Endothelial cell of umbilical vein (primary cell): ENCODE results near the gene EEF1A1. TPM values are rescaled to one million over a fixed set of nuclear protein-coding genes. Genes with fewer than 3 reads are reported as not detected.

ENCODE experiments used
- BruUV-seq: library from RNA; stranded (reverse); fragments of 400-500 nt; replicated peaks from 2 replicates; lab custom pipeline; 2021; lab: Mats Ljungman, UMichigan
- CTCF ChIA-PET: fragments of 300-600, 350-600 bp; sonication (Branson Sonifier 250); formaldehyde crosslinking; loops from one replicate; lab custom pipeline; 2021; ENCODE audit warnings: antibody characterized with exemption, inconsistent platforms; lab: Charles Lee
- POLR2A ChIA-PET: fragments of 300-600, 350-600 bp; sonication (Branson Sonifier 250); formaldehyde crosslinking; loops from one replicate; lab custom pipeline; 2021; ENCODE audit warnings: antibody characterized with exemption, inconsistent platforms; lab: Charles Lee
- DNase-seq: peaks from one replicate; pipeline ENCODE4 v3.0.0-alpha.2; 2011; ENCODE audit warnings: low read depth, low spot score
- FAIRE-seq: peaks from 2 replicates; lab custom pipeline; 2011; peaks lifted over from hg19 to GRCh38; lab: Jason Lieb, UNC
- H2AFZ ChIP-seq: 2 replicates; pipeline ENCODE4 v1.6.0; 2012; ENCODE audit warnings: low read depth, low read length, control low read depth, inconsistent platforms
- H3K27ac ChIP-seq: 2 replicates; pipeline ENCODE4 v1.5.1; 2011; ENCODE audit warnings: low read depth, mild to moderate bottlenecking, control low read depth, low read length, moderate library complexity; ENCODE audit not compliant: insufficient read depth
- H3K27me3 ChIP-seq, 2 experiments: 2 replicates each; pipeline versions ENCODE4 v1.6.0 to v1.6.1; 2011; ENCODE audit warnings: low read length in 2 of 2, mixed read lengths in 1 of 2; ENCODE audit not compliant: control insufficient read depth in 2 of 2, insufficient read depth in 2 of 2
- H3K36me3 ChIP-seq, 2 experiments: 2 replicates in 1 of 2; 3 replicates in 1 of 2; pipeline ENCODE4 v1.5.1; 2011; ENCODE audit warnings: low read length in 2 of 2, mild to moderate bottlenecking in 1 of 2, moderate library complexity in 1 of 2; ENCODE audit not compliant: control insufficient read depth in 2 of 2, insufficient read depth in 2 of 2; ENCODE audit errors: extremely low read depth in 1 of 2
- H3K4me1 ChIP-seq: 3 replicates; pipeline ENCODE4 v1.5.1; 2011; ENCODE audit warnings: mild to moderate bottlenecking, low read length; ENCODE audit not compliant: control insufficient read depth, insufficient read depth; ENCODE audit errors: extremely low read depth
- H3K4me2 ChIP-seq: 2 replicates; pipeline ENCODE4 v1.6.1; 2011; ENCODE audit warnings: low read length, control low read depth, mixed read lengths; ENCODE audit not compliant: insufficient read depth
- H3K4me3 ChIP-seq, 3 experiments: fragments of 200-600 bp in 1 of 3; sonication (generic), shearing (Covaris generic) in 1 of 3; replicated peaks in 1 of 3; 2 replicates each; pipeline ENCODE4 v1.5.1; 2011 to 2016; ENCODE audit warnings: control low read depth in 3 of 3, low read length in 3 of 3, mild to moderate bottlenecking in 2 of 3, inconsistent platforms in 1 of 3, low read depth in 1 of 3, moderate library complexity in 1 of 3; ENCODE audit not compliant: insufficient read depth in 1 of 3
- H3K79me2 ChIP-seq: 2 replicates; pipeline ENCODE4 v1.6.0; 2012; ENCODE audit warnings: low read length, inconsistent platforms; ENCODE audit not compliant: control insufficient read depth, insufficient read depth
- H3K9ac ChIP-seq: replicated peaks from 2 replicates; pipeline ENCODE3; 2011; ENCODE audit warnings: low read length, control low read depth; ENCODE audit not compliant: insufficient read depth; ENCODE audit errors: extremely low read depth
- H3K9me1 ChIP-seq: replicated peaks from 3 replicates; pipeline ENCODE4 v1.6.0; 2011; ENCODE audit warnings: mild to moderate bottlenecking, low read length; ENCODE audit not compliant: control insufficient read depth, insufficient read depth; ENCODE audit errors: extremely low read depth
- H3K9me3 ChIP-seq: replicated peaks from 2 replicates; pipeline ENCODE4 v1.5.1; 2012; ENCODE audit warnings: low read length, inconsistent platforms; ENCODE audit not compliant: control insufficient read depth, insufficient read depth
- H4K20me1 ChIP-seq: replicated peaks from 2 replicates; pipeline ENCODE3; 2011; ENCODE audit warnings: mild to moderate bottlenecking, low read length; ENCODE audit not compliant: control insufficient read depth, insufficient read depth; ENCODE audit errors: extremely low read depth
- CTCF ChIP-seq, 2 donors: IDR thresholded peaks; 1 replicate in 1 of 2; 2 replicates in 1 of 2; pipeline ENCODE4 v1.5.1; 2011; ENCODE audit warnings: low read length in 2 of 2, mild to moderate bottlenecking in 2 of 2, moderate library complexity in 2 of 2, control low read depth in 1 of 2, inconsistent platforms in 1 of 2, low read depth in 1 of 2; ENCODE audit not compliant: insufficient read depth in 1 of 2; ENCODE audit errors: extremely low read depth in 1 of 2
- EZH2 ChIP-seq: IDR thresholded peaks from 2 replicates; pipeline ENCODE4 v1.6.1; 2012; ENCODE audit warnings: borderline replicate concordance, low read depth, mild to moderate bottlenecking, moderate library complexity, low read length, inconsistent platforms; ENCODE audit not compliant: severe bottlenecking
- FOS ChIP-seq: IDR thresholded peaks from 2 replicates; pipeline ENCODE4 v1.6.1; 2011; ENCODE audit warnings: mild to moderate bottlenecking, low read length, moderate library complexity, borderline replicate concordance; ENCODE audit not compliant: insufficient read depth
- GATA2 ChIP-seq: IDR thresholded peaks from 2 replicates; pipeline ENCODE4 v1.7.0; 2011; ENCODE audit warnings: low read depth, mild to moderate bottlenecking, moderate library complexity, mixed read lengths, low read length; ENCODE audit not compliant: insufficient read length, insufficient read depth
- JUN ChIP-seq: IDR thresholded peaks from 2 replicates; pipeline ENCODE4 v1.6.1; 2011; ENCODE audit warnings: borderline replicate concordance, low read depth; ENCODE audit not compliant: insufficient read length, insufficient read depth
- MYC ChIP-seq: IDR thresholded peaks from one replicate; pipeline ENCODE4 v1.6.1; 2011; ENCODE audit warnings: mild to moderate bottlenecking, low read depth, low read length
- POLR2A ChIP-seq: IDR thresholded peaks from 2 replicates; pipeline ENCODE4 v1.6.1; 2012; ENCODE audit warnings: low read depth, mild to moderate bottlenecking, control low read depth, low read length
- POLR2AphosphoS5 ChIP-seq: IDR thresholded peaks from 2 replicates; pipeline ENCODE4 v1.6.1; 2012; ENCODE audit warnings: low read depth, mild to moderate bottlenecking, control low read depth, low read length, moderate library complexity; ENCODE audit not compliant: insufficient read depth
- dilution Hi-C: fragments of 300-500 bp; cut with MboI; formaldehyde crosslinking; loops from one replicate; pipeline ENCODE4 v1.15.0; 2019; ENCODE audit warnings: low sequenced_read_pairs; ENCODE audit not compliant: extremely low pct_ligation_motif_present
- intact Hi-C: fragments of 100-400 bp; cut with micrococcal nuclease; formaldehyde crosslinking; loops from one replicate; pipeline ENCODE4 v1.10.0; 2022
- polyA plus RNA-seq, 4 experiments: library from polyadenylated mRNA; depleted of rRNA in 3 of 4; stranded (reverse) in 3 of 4; unstranded in 1 of 4; fragments of >200 nt; gene quantifications; 2 replicates each; pipeline versions ENCODE4 v1.2.1 to v1.2.3, GENCODE V29; 2011 to 2012; ENCODE audit warnings: missing spikeins in 1 of 4
- total RNA-seq: library from RNA; stranded (reverse); gene quantifications from 2 replicates; pipeline ENCODE4 v1.2.3, GENCODE V29; 2021
- TF ChIP-seq, protein P1 (sequence below): IDR thresholded peaks from 2 replicates; pipeline ENCODE4 v1.6.1; 2011; ENCODE audit not compliant: insufficient read depth, insufficient read length

EEF1A1 gene
- total and polyA plus RNA-seq, 2 donors (not counting 3 experiments of a cell fraction or from before 2014, with no cell fraction given), result 9,186 to 11,104 TPM

DNA sequence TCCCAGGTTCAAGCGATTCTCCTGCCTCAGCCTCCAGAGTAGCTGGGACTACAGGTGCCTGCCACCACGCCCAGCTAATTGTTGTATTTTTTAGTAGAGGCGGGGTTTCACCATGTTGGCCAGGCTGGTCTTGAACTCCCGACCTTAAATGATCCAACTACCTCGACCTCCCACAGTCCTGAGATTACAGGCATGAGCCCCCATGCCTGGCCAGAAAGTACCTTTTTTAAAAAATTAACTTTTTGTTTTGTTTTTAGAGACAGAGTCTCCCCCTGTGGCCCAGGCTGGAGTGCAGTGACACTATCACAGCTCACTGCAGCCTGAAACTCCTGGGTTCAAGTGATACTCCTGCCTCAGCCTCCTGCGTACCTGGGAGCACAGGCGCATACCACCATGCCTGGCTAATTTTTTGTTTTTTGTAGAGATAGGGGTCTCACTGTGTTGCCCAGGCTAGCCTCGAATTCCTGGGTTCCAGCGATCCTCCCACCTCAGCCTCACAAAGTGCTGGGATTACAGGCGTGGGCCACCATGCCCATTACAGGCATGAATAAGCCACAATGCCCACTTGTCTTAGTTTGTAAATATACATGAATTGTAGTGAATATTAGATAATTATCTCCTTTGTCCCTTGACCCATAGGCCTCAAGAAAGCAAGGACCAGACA lies 17.4 kb upstream of the EEF1A1 start:
- intact Hi-C loops, result no loop called here
- FAIRE-seq, result no peak
- no peak overlapping the region for H2AFZ ChIP-seq
- H3K36me3 ChIP-seq, result no peaks in the 10 kb centered on the region
- no peak overlapping the region for H3K4me3 ChIP-seq
- H3K9me1 ChIP-seq, result no peaks in the 10 kb centered on the region
- no TSS peak for BruUV-seq
- no peak overlapping the region for H3K4me2 ChIP-seq
- H3K9me3 ChIP-seq, result no peaks in the 10 kb centered on the region
- no peaks in the 10 kb centered on the region for H3K4me1 ChIP-seq
- TF ChIP-seq, protein P1, sequence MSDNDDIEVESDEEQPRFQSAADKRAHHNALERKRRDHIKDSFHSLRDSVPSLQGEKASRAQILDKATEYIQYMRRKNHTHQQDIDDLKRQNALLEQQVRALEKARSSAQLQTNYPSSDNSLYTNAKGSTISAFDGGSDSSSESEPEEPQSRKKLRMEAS, result no peak
- TF ChIP-seq MYC (no peak), FOS (no peak), POLR2A (no peak), POLR2AphosphoS5 (no peak), CTCF (IDR thresholded peaks at IDR 0.05; ENCODE audit: extremely low read depth in 1 of 2, insufficient read depth in 1 of 2, low read depth in 1 of 2, low read length in 2 of 2) (no peak), EZH2 (no peak), GATA2 (no peak), JUN (no peak)
- H3K79me2 ChIP-seq, result no peaks in the 10 kb centered on the region
- H3K27me3 ChIP-seq, result no peaks in the 10 kb centered on the region
- CTCF ChIA-PET, result interaction anchor here (1.4 kb wide), 1 partner anchor 10 kb away, joined by 5 read pairs; no protein-coding TSS in a partner anchor
- H3K9ac ChIP-seq, result no peak overlapping the region
- dilution Hi-C loops, result no loop called here
- POLR2A ChIA-PET, result no interaction called here
- no peak overlapping the region for H3K27ac ChIP-seq
- DNase-seq, result no peak
- no peaks in the 10 kb centered on the region for H4K20me1 ChIP-seq
